HFF-Myc (cell line): ENCODE results near the gene BORCS5.
"Not testable (repeated sequence)": the region's sequence is repeated elsewhere in the genome, so short reads cannot be mapped to it uniquely, and the experiment has no call there.

Experiments
- DNase-seq: peaks from one replicate; pipeline ENCODE4 v3.0.0-alpha.2; 2011; ENCODE audit warnings: low read depth; ENCODE audit errors: extremely low read depth
- H3K4me3 ChIP-seq: replicated peaks from 2 replicates; pipeline ENCODE4 v1.5.1; 2011; ENCODE audit warnings: low read depth, mild to moderate bottlenecking, control low read depth, low read length
- TF ChIP-seq, protein P1 (sequence below): IDR thresholded peaks from 2 replicates; pipeline ENCODE4 v1.5.1; 2012; ENCODE audit warnings: mild to moderate bottlenecking, low read depth, low read length, control low read depth; ENCODE audit errors: missing control alignments

BORCS5 gene

DNA sequence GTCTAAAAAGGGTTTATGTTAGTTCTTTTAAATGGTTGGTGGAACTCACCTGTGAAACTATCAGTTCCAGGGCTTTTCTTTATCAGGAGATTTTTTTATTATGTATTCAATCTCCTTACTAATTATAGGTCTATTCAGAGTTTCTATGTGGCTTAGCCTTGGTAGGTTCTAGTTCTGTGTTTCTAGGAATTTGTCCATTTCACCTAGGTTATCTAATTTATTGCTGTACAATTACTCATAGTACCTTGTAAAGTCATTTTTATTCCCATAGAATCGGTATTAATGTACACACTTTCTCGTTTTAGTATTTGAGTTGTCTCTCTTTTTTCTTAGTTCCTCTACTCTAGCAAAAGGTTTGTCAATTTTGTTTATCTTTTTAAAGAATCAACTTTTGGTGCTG is 59.0 kb downstream of the BORCS5 start:
- TF ChIP-seq, protein P1, sequence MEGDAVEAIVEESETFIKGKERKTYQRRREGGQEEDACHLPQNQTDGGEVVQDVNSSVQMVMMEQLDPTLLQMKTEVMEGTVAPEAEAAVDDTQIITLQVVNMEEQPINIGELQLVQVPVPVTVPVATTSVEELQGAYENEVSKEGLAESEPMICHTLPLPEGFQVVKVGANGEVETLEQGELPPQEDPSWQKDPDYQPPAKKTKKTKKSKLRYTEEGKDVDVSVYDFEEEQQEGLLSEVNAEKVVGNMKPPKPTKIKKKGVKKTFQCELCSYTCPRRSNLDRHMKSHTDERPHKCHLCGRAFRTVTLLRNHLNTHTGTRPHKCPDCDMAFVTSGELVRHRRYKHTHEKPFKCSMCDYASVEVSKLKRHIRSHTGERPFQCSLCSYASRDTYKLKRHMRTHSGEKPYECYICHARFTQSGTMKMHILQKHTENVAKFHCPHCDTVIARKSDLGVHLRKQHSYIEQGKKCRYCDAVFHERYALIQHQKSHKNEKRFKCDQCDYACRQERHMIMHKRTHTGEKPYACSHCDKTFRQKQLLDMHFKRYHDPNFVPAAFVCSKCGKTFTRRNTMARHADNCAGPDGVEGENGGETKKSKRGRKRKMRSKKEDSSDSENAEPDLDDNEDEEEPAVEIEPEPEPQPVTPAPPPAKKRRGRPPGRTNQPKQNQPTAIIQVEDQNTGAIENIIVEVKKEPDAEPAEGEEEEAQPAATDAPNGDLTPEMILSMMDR: no peak
- no peak overlapping the region for H3K4me3 ChIP-seq
- DNase-seq: no peak

DNA sequence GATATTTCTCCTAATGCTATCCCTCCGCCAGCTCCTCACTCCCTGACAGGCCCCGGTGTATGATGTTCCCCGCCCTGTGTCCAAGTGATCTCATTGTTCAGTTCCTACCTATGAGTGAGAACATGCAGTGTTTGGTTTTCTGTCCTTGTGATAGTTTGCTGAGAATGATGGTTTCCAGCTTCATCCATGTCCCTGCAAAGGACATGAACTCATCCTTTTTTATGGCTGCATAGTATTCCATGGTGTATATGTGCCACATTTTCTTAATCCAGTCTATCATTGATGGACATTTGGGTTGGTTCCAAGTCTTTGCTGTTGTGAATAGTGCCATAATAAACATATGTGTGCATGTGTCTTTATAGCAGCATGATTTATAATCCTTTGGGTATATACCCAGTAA is 62.3 kb downstream of the BORCS5 start:
- H3K4me3 ChIP-seq, DNase-seq: not testable (repeated sequence)

DNA sequence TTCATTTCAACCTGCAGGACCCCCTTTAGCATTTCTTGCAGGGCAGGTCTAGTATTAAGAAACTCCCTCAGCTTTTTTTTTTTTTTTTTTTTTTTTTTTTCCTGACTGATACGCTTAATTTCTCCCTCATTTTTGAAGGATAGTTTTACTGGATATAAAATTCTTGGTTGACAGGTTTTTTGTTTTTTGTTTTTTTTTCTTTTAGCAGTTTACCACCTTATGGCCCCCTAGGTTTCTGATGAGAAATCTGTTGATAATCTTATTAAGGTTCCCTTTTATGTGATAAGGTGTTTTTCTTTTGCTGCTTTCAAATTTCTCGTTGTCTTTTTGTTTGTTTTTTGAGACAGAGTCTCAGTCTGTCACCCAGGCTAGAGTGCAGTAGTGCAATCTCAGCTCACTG is 66.5 kb downstream of the BORCS5 start:
- TF ChIP-seq, protein P1: no peak
- DNase-seq: no peak
- H3K4me3 ChIP-seq: no peak overlapping the region

DNA sequence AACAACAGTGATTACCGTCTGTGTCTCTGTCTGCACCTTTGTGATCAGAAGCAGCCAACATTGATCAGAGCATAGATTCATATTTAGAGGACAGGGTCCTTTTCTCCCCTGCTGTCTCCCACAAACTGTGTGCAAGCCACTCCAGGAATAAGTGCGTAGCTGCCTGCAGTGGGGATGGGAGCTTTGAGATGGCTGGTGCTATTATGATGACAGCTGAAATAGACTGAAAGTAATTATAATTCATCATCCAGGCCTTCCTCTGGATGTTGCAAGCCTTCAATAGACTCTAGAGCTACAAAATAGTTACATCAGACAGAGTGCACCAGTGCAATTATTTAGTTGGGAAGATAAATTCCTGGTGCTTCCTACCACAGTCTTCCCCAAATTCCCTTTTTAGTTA is 68.1 kb downstream of the BORCS5 start:
- H3K4me3 ChIP-seq: no peak overlapping the region
- TF ChIP-seq, protein P1: no peak
- DNase-seq: no peak

DNA sequence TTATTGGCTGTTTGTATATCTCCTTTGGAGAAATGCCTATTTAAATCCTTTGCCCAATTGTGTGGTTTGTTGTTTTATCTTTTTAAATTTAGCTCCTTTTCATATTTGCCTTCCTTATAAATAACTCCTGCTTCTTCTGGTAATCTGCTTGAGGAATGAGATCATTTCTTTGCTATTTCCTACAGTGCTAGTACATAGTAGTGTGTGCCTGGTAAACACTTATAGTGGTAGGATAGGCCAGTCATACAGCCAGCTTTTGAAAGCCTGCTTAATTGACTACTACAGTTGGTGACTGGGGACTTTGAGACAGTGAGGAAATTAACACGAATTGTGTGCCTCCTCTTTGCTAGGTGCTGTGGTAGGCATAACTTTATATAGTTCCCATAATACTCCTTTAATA is 68.7 kb downstream of the BORCS5 start:
- DNase-seq: no peak

DNA sequence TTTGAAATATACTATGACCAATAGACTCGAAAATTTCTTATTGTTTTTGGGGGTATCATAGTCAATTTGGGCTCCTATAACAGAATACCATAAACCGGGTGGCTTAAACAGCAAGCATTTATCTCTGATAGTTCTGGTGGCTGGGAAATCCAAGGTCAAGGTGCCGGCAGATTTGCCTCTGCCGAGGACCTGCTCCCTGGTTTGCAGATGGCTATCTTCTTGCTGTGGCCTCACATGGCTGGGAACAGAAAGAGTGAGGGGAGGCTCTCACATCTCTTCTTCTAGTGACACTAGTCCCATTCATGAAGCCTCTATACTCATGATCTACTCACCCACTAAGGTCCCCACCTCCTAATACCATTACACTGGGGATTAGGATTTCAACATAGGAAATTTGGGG is 70.7 kb downstream of the BORCS5 start:
- TF ChIP-seq, protein P1: no peak
- DNase-seq: no peak
- H3K4me3 ChIP-seq: no peak overlapping the region

More for the DNA sequence above, 68.7 kb downstream of the BORCS5 start:
- H3K4me3 ChIP-seq: no peak overlapping the region
- TF ChIP-seq, protein P1: no peak

DNA sequence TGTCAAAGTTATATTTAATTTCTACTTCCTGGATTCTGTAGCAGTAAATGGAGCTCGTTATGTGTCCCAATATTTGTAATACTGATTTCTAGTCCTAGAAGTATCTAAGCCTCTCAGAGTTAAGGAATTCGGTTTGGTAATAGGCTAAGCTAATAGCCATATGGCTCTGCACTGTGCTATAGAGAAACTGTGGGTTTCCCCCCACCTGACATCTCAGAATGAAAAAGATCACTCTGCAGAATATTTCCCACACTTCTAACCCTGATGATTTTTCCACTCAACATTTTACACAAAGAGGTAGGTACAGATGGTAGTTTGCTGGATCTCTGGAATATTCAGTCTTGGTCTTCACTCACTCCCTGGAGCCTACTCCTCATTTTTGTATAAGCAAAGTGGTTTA is 71.2 kb downstream of the BORCS5 start:
- TF ChIP-seq, protein P1: no peak
- no peak for DNase-seq
- H3K4me3 ChIP-seq: no peak overlapping the region
